Stimulated activated naive CD8-positive, alpha-beta T cell treated with anti-CD3 and anti-CD28 coated beads, Interleukin-15, Interleukin-2, amounts not matched to agents 100 ng/mL and 50 ng/mL, for 24 hours (primary cell): ENCODE measurements around the gene ZBTB47.

Experiments used
- H3K27ac Mint-ChIP-seq: one replicate; pipeline ENCODE4 v1.8.0; 2021; ENCODE audit warnings: mild to moderate bottlenecking, mixed read lengths
- H3K27me3 Mint-ChIP-seq: one replicate; pipeline ENCODE4 v1.8.0; 2021; ENCODE audit warnings: mixed read lengths
- H3K36me3 Mint-ChIP-seq: one replicate; pipeline ENCODE4 v1.8.0; 2021; ENCODE audit warnings: low read depth, mixed read lengths
- H3K4me1 Mint-ChIP-seq: one replicate; pipeline ENCODE4 v1.8.0; 2021; ENCODE audit warnings: low read depth, mixed read lengths
- H3K4me3 Mint-ChIP-seq: one replicate; pipeline ENCODE4 v1.8.0; 2021; ENCODE audit warnings: mild to moderate bottlenecking, mixed read lengths
- H3K9me3 Mint-ChIP-seq: one replicate; pipeline ENCODE4 v1.8.0; 2021; ENCODE audit warnings: mixed read lengths

Gene ZBTB47

GRCh38 chr3:42692667-42693529 lies 39.4 kb downstream of the ZBTB47 start:
- no peak overlapping the region for H3K27ac Mint-ChIP-seq
- no peaks in the 10 kb centered on the region for H3K4me1 Mint-ChIP-seq
- H3K4me3 Mint-ChIP-seq = no peak overlapping the region
- H3K36me3 Mint-ChIP-seq = no peaks in the 10 kb centered on the region
- H3K27me3 Mint-ChIP-seq = no peaks in the 10 kb centered on the region
- H3K9me3 Mint-ChIP-seq = no peaks in the 10 kb centered on the region

- no peak overlapping the region for H3K27ac Mint-ChIP-seq
- H3K4me3 Mint-ChIP-seq = no peak overlapping the region
- no peaks in the 10 kb centered on the region for H3K9me3 Mint-ChIP-seq
- H3K36me3 Mint-ChIP-seq = no peaks in the 10 kb centered on the region
- peaks cover 1% of the 10 kb centered on the region for H3K4me1 Mint-ChIP-seq
- H3K27me3 Mint-ChIP-seq = no peaks in the 10 kb centered on the region
These were observed 40.0 kb downstream of the ZBTB47 start for GRCh38 chr3:42693530-42693930.

GRCh38 chr3:42694366-42694765 lies 40.9 kb downstream of the ZBTB47 start:
- no peak overlapping the region for H3K4me3 Mint-ChIP-seq
- no peaks in the 10 kb centered on the region for H3K27me3 Mint-ChIP-seq
- no peaks in the 10 kb centered on the region for H3K9me3 Mint-ChIP-seq
- no peaks in the 10 kb centered on the region for H3K36me3 Mint-ChIP-seq
- H3K4me1 Mint-ChIP-seq = peaks cover 6% of the 10 kb centered on the region
- H3K27ac Mint-ChIP-seq = no peak overlapping the region

- Mint-ChIP-seq H3K9me3 (no peaks in the 10 kb centered on the region), H3K4me3 (no peak overlapping the region), H3K27me3 (peaks cover 3% of the 10 kb centered on the region), H3K4me1 (peaks cover 6% of the 10 kb centered on the region), H3K36me3 (no peaks in the 10 kb centered on the region), H3K27ac (no peak overlapping the region)
These were observed 43.1 kb downstream of the ZBTB47 start for GRCh38 chr3:42696356-42697288.

GRCh38 chr3:42697289-42698051 lies 44.0 kb downstream of the ZBTB47 start:
- Mint-ChIP-seq H3K4me1 (peaks cover 6% of the 10 kb centered on the region), H3K9me3 (no peaks in the 10 kb centered on the region), H3K27me3 (peaks cover 3% of the 10 kb centered on the region), H3K27ac (no peak overlapping the region), H3K36me3 (no peaks in the 10 kb centered on the region), H3K4me3 (no peak overlapping the region)

- no peaks in the 10 kb centered on the region for H3K9me3 Mint-ChIP-seq
- peaks cover 6% of the 10 kb centered on the region for H3K4me1 Mint-ChIP-seq
- H3K36me3 Mint-ChIP-seq = no peaks in the 10 kb centered on the region
- H3K27ac Mint-ChIP-seq = no peak overlapping the region
- no peak overlapping the region for H3K4me3 Mint-ChIP-seq
- peaks cover 3% of the 10 kb centered on the region for H3K27me3 Mint-ChIP-seq
These were observed 44.9 kb downstream of the ZBTB47 start for GRCh38 chr3:42698216-42698910.

- Mint-ChIP-seq H3K4me3 (no peak overlapping the region), H3K27ac (no peak overlapping the region), H3K27me3 (peaks cover 3% of the 10 kb centered on the region), H3K4me1 (peaks cover 6% of the 10 kb centered on the region), H3K9me3 (no peaks in the 10 kb centered on the region), H3K36me3 (no peaks in the 10 kb centered on the region)
These were observed 45.4 kb downstream of the ZBTB47 start for GRCh38 chr3:42698911-42699230.

- no peaks in the 10 kb centered on the region for H3K9me3 Mint-ChIP-seq
- H3K4me3 Mint-ChIP-seq = no peak overlapping the region
- peaks cover 6% of the 10 kb centered on the region for H3K4me1 Mint-ChIP-seq
- H3K36me3 Mint-ChIP-seq = no peaks in the 10 kb centered on the region
- H3K27ac Mint-ChIP-seq = no peak overlapping the region
- H3K27me3 Mint-ChIP-seq = peaks cover 3% of the 10 kb centered on the region
These were observed 46.0 kb downstream of the ZBTB47 start for GRCh38 chr3:42699511-42699971.

- no peak overlapping the region for H3K27ac Mint-ChIP-seq
- no peak overlapping the region for H3K4me3 Mint-ChIP-seq
- H3K27me3 Mint-ChIP-seq = peaks cover 3% of the 10 kb centered on the region
- H3K4me1 Mint-ChIP-seq = peaks cover 6% of the 10 kb centered on the region
- H3K36me3 Mint-ChIP-seq = no peaks in the 10 kb centered on the region
- no peaks in the 10 kb centered on the region for H3K9me3 Mint-ChIP-seq
These were observed 47.1 kb downstream of the ZBTB47 start for GRCh38 chr3:42700366-42701288.

GRCh38 chr3:42701371-42702065 lies 48.0 kb downstream of the ZBTB47 start:
- Mint-ChIP-seq H3K4me1 (peaks cover 6% of the 10 kb centered on the region), H3K27me3 (peaks cover 3% of the 10 kb centered on the region), H3K27ac (no peak overlapping the region), H3K9me3 (no peaks in the 10 kb centered on the region), H3K36me3 (no peaks in the 10 kb centered on the region), H3K4me3 (no peak overlapping the region)

- H3K27me3 Mint-ChIP-seq = peaks cover 3% of the 10 kb centered on the region
- peaks cover 6% of the 10 kb centered on the region for H3K4me1 Mint-ChIP-seq
- no peak within 1 kb of the TSS for H3K27ac Mint-ChIP-seq
- no peaks in the 10 kb centered on the region for H3K9me3 Mint-ChIP-seq
- no peaks in the 10 kb centered on the region for H3K36me3 Mint-ChIP-seq
- no peak within 1 kb of the TSS for H3K4me3 Mint-ChIP-seq
These were observed 48.8 kb downstream of the ZBTB47 start, which contains the start of gene HHATL for GRCh38 chr3:42702066-42702951. HHATL (minus strand) TSS chr3:42702798; CDS start chr3:42700826, 1,972 bp downstream.

GRCh38 chr3:42702982-42703694 lies 49.6 kb downstream of the ZBTB47 start:
- peaks cover 6% of the 10 kb centered on the region for H3K4me1 Mint-ChIP-seq
- no peak overlapping the region for H3K4me3 Mint-ChIP-seq
- no peaks in the 10 kb centered on the region for H3K9me3 Mint-ChIP-seq
- no peaks in the 10 kb centered on the region for H3K36me3 Mint-ChIP-seq
- peaks cover 3% of the 10 kb centered on the region for H3K27me3 Mint-ChIP-seq
- H3K27ac Mint-ChIP-seq = no peak overlapping the region
